ENCODE results near the gene DGKI. TPM values are rescaled to one million over a fixed set of nuclear protein-coding genes. Genes with fewer than 3 reads are reported as not detected.

Gene DGKI
- total and polyA plus RNA-seq, 11 donors, result 0.36 to 4.6 (median 1.0) TPM

DNA sequence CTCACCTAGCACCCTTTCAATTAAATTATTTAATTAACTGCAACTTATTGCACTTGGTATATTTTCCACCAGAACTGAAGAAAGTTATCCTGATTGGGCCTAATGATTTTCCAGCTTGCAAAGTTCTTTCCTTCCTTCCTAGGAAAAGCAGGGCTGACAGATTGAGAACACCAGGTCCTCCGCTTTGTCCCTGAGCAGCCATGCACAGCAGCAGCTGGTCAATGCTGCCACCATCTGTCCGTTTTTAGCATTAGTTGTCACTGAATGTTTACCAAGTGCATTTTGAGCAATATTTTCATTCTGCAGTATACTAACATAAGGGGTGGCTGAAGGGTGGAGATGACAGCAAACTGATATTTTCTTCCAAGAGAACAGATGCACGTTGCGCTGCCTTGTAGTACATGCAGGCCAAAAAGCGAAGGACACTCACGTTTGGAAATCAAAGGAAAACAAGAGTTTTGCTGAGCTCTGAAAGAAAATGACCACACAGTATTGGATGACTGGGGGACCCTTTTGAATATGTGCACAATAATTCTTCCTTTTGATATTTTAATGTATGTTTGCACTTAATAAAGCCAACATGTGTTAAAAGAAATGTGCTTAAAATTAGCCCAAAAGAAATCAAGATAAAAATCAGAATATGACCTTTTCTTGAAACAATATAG is 254.4 kb downstream of the DGKI start:
- intact Hi-C loops (cut with DNase I), result loop anchor here (2.0 to 10.0 kb wide), 9 partner anchors 138 to 1188 kb away; no protein-coding TSS in a partner anchor
- TF ChIP-seq POLR2A (IDR thresholded peaks at IDR 0.05), result no peak
- TF ChIP-seq, protein P1, sequence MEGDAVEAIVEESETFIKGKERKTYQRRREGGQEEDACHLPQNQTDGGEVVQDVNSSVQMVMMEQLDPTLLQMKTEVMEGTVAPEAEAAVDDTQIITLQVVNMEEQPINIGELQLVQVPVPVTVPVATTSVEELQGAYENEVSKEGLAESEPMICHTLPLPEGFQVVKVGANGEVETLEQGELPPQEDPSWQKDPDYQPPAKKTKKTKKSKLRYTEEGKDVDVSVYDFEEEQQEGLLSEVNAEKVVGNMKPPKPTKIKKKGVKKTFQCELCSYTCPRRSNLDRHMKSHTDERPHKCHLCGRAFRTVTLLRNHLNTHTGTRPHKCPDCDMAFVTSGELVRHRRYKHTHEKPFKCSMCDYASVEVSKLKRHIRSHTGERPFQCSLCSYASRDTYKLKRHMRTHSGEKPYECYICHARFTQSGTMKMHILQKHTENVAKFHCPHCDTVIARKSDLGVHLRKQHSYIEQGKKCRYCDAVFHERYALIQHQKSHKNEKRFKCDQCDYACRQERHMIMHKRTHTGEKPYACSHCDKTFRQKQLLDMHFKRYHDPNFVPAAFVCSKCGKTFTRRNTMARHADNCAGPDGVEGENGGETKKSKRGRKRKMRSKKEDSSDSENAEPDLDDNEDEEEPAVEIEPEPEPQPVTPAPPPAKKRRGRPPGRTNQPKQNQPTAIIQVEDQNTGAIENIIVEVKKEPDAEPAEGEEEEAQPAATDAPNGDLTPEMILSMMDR (IDR thresholded peaks at IDR 0.05), result peak; percentile 53 to 84 (median 71)
- ATAC-seq, result peak in 3 of 4 donors; percentile 80 to 93 (median 82)

DNA sequence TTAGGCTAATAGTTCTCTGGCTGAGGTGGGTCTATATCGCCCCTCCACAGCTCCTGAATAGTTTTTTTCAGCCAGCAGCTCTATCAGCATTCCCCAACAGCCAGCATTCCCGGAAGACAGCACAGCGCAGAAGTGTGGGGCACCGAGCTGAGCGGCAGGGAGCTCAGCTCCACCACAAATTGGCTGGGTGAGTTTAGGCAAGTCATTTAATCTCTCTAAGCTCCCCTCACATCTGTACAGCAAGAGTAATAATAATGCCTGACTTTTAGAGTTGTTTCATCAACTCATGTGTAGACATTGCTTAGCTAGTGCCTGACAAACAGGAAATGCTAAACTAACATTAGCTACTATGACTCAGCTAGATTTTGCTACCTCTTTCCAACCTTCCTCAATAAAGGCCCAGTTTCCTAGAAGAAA is 255.3 kb downstream of the DGKI start:
- H3K27ac ChIP-seq, result peak overlapping the region in 2 of 12 donors; percentile 9 to 35
- WGBS, 4 donors, result 74 to 86% (median 79%) methylated on average over 5 of the region's 5 CpGs
- intact Hi-C loops (cut with DNase I), result loop anchor here in 9 of 10 donors (5.0 to 10.0 kb wide), 7 partner anchors 137 to 1187 kb away; no protein-coding TSS in a partner anchor
- H3K9me3 ChIP-seq, result no peaks in the 10 kb centered on the region
- no peak overlapping the region for H3K4me3 ChIP-seq
- H3K27me3 ChIP-seq, result no peaks in the 10 kb centered on the region
- H3K36me3 ChIP-seq, result no peaks in the 10 kb centered on the region
- TF ChIP-seq, protein P1 (IDR thresholded peaks at IDR 0.05), result no peak
- no peak for TF ChIP-seq POLR2A (IDR thresholded peaks at IDR 0.05)
- ATAC-seq (peak in 2 of 4 donors; percentile 28 to 67), DNase-seq (no peak)
- H3K4me1 ChIP-seq, result peaks cover 0 to 13% (median 0%) of the 10 kb centered on the region in 12 donors

More for the DNA sequence above, 254.4 kb downstream of the DGKI start:
- peaks cover 0 to 13% (median 0%) of the 10 kb centered on the region in 12 donors for H3K4me1 ChIP-seq
- H3K9me3 ChIP-seq, result no peaks in the 10 kb centered on the region
- peak overlapping the region in 1 of 12 donors; percentile 35 for H3K27ac ChIP-seq
- no peaks in the 10 kb centered on the region for H3K27me3 ChIP-seq
- peak; percentile 46 to 58 (median 55) for DNase-seq
- H3K36me3 ChIP-seq, result no peaks in the 10 kb centered on the region
- H3K4me3 ChIP-seq, result no peak overlapping the region
- WGBS, 4 donors, result 16 to 26% (median 18%) methylated on average over 6 of the region's 6 CpGs

DNA sequence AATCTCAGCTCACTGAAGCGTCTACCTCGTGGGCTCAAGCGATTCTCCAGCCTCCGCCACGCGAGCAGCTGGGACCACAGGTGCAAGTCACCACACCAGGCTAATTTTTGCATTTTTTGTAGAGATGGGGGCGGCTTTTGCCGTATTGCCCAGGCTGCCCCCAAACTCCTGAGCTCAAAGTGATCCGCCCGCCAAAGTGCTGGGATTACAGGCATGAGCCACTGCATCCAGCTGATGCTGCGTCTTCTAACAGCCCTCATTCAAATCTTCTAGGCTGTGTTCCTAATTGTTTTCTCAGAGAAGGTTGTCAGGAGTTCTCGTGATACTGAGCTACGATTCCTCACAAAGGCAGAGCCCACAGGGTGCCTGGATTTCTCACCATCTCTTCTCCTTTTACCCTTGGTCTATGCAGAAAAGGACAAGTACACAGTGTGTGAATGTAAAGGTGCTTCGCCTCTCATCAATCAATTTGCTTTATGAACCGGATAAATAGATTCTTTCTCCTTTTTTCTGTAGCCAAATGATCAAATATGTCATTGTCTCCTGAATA is 255.9 kb downstream of the DGKI start:
- H3K36me3 ChIP-seq, result no peaks in the 10 kb centered on the region
- WGBS, 4 donors, result 87 to 93% (median 91%) methylated on average over 15 of the region's 15 CpGs
- no peak for TF ChIP-seq POLR2A (IDR thresholded peaks at IDR 0.05)
- TF ChIP-seq, protein P1 (IDR thresholded peaks at IDR 0.05), result no peak
- no peaks in the 10 kb centered on the region for H3K9me3 ChIP-seq
- H3K4me1 ChIP-seq, result peaks cover 0 to 13% (median 0%) of the 10 kb centered on the region in 12 donors
- H3K27me3 ChIP-seq, result no peaks in the 10 kb centered on the region
- DNase-seq (no peak), ATAC-seq (no peak)
- intact Hi-C loops (cut with DNase I), result loop anchor here in 9 of 10 donors (5.0 to 10.0 kb wide), 7 partner anchors 136 to 1186 kb away; no protein-coding TSS in a partner anchor
- H3K4me3 ChIP-seq, result no peak overlapping the region
- H3K27ac ChIP-seq, result peak overlapping the region in 2 of 12 donors; percentile 9 to 35

DNA sequence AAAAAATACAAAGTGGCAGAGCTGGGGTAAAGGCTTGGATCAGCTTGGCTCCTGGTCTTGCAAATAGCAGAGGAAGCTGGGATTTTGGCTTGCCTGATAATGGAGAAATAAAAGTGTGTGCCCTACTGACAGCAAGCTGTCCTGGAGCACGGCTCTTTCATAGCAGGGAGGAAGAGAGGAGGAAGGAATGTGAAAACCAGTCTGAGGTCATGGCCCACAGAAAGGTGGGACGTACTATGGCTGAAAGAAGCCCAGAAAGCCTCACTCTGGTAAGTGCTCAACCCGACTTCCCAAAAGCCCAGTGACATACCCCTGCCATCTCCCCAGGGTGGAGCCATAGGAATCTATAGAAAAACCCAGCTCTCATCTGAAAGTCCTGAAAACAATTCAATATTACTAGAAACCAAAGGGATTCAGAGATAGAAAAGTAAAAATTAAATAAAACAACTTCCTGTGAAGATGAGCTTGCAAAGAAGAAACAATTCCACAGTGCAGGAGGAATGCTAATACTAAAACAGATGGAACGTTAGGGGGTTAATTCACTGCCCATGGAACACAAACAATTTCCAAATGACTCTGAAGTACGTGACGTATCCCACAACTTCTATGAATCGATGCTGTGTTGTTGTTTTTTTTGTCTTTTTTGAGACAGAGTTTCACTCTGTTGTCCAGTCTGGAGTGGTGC is 256.6 kb downstream of the DGKI start:
- intact Hi-C loops (cut with DNase I), result loop anchor here in 9 of 10 donors (5.0 to 10.0 kb wide), 7 partner anchors 135 to 1185 kb away; no protein-coding TSS in a partner anchor
- Histone ChIP-seq H3K36me3 (no peaks in the 10 kb centered on the region), H3K27me3 (no peaks in the 10 kb centered on the region), H3K4me3 (no peak overlapping the region), H3K9me3 (no peaks in the 10 kb centered on the region), H3K4me1 (peaks cover 0 to 13% (median 0%) of the 10 kb centered on the region in 12 donors), H3K27ac (no peak overlapping the region)
- ATAC-seq, result no peak
- no peak for TF ChIP-seq POLR2A (IDR thresholded peaks at IDR 0.05)
- TF ChIP-seq, protein P1 (IDR thresholded peaks at IDR 0.05), result no peak
- no peak for DNase-seq
- 79 to 86% (median 81%) methylated on average over 7 of the region's 7 CpGs for WGBS, 4 donors
